ELR (cell line): ENCODE measurements around the gene PDCD11.
"Not testable (repeated sequence)": the region's sequence is repeated elsewhere in the genome, so short reads cannot be mapped to it uniquely, and the experiment has no call there.

Source experiments
- DNase-seq: peaks from one replicate; pipeline ENCODE4 v3.0.0-alpha.2; 2015; ENCODE audit warnings: low read depth

PDCD11 gene

GRCh38 chr10:103396067-103396788 lies at the start of gene PDCD11, which contains the start of gene ATP5MK:
PDCD11 (plus strand) TSS chr10:103396626; CDS start chr10:103398427, 1,801 bp downstream.
ATP5MK (minus strand) TSS chr10:103396475; CDS start chr10:103392457, 4,018 bp downstream.
- DNase-seq: peak; percentile 99

- no peak for DNase-seq
Measured at GRCh38 chr10:103350175-103350516, 46.3 kb upstream of the PDCD11 start.

GRCh38 chr10:103350517-103351260 lies 45.7 kb upstream of the PDCD11 start, which contains the start of gene PCGF6:
PCGF6 (minus strand) TSS chr10:103351140; CDS start chr10:103351066, 74 bp downstream.
- peak; percentile 85 for DNase-seq

GRCh38 chr10:103353281-103353680 lies 43.1 kb upstream of the PDCD11 start:
- peak; percentile 27 for DNase-seq

GRCh38 chr10:103354567-103354966 lies 41.9 kb upstream of the PDCD11 start:
- DNase-seq: not testable (repeated sequence)

GRCh38 chr10:103355906-103356599 lies 40.4 kb upstream of the PDCD11 start:
- no peak for DNase-seq

GRCh38 chr10:103359493-103359892 lies 36.9 kb upstream of the PDCD11 start:
- DNase-seq: not testable (repeated sequence)

- peak; percentile 68 for DNase-seq
Measured at GRCh38 chr10:103360791-103361190, 35.6 kb upstream of the PDCD11 start.

GRCh38 chr10:103367379-103367781 lies 29.0 kb upstream of the PDCD11 start:
- no peak for DNase-seq

GRCh38 chr10:103367782-103368518 lies 28.5 kb upstream of the PDCD11 start, which contains the start of gene TAF5:
TAF5 (plus strand) TSS chr10:103367976; CDS start chr10:103367990, 14 bp downstream.
- peak; percentile 98 for DNase-seq

GRCh38 chr10:103373544-103373943 lies 22.9 kb upstream of the PDCD11 start:
- DNase-seq: no peak

GRCh38 chr10:103374263-103374662 lies 22.2 kb upstream of the PDCD11 start:
- DNase-seq: no peak

GRCh38 chr10:103382769-103383168 lies 13.7 kb upstream of the PDCD11 start:
- no peak for DNase-seq

GRCh38 chr10:103394180-103394579 lies 2.2 kb upstream of the PDCD11 start:
- no peak for DNase-seq

- DNase-seq: peak; percentile 37
Measured at GRCh38 chr10:103395754-103396066, 716 bp upstream of the PDCD11 start.

GRCh38 chr10:103396789-103397087 lies 312 bp downstream of the PDCD11 start:
- DNase-seq: no peak

- peak; percentile 31 for DNase-seq
Measured at GRCh38 chr10:103397191-103397825, 882 bp downstream of the PDCD11 start.

- DNase-seq: no peak
Measured at GRCh38 chr10:103413564-103413963, 17.1 kb downstream of the PDCD11 start.

GRCh38 chr10:103415581-103415980 lies 19.2 kb downstream of the PDCD11 start:
- DNase-seq: no peak

- peak; percentile 69 for DNase-seq
Measured at GRCh38 chr10:103416436-103417147, 20.2 kb downstream of the PDCD11 start.

GRCh38 chr10:103417148-103417469 lies 20.7 kb downstream of the PDCD11 start:
- DNase-seq: not testable (repeated sequence)
